HL-60 (cell line): ENCODE results near the gene DOCK1.

Experiments
- DNase-seq, 2 experiments: peaks; one replicate each; pipeline ENCODE4 v3.0.0-alpha.2; 2010 to 2020; ENCODE audit warnings: low read depth in 1 of 2, low spot score in 1 of 2
- H3K27ac ChIP-seq: fragments of 250-450 bp; sonication (Bioruptor Pico); replicated peaks from 2 replicates; pipeline ENCODE4 v1.5.1; 2020; ENCODE audit warnings: mild to moderate bottlenecking, moderate library complexity
- H3K27me3 ChIP-seq: fragments of 250-450 bp; sonication (Bioruptor Pico); 2 replicates; pipeline ENCODE4 v1.5.1; 2021; ENCODE audit warnings: mild to moderate bottlenecking, moderate library complexity; ENCODE audit not compliant: insufficient read depth, poor library complexity, severe bottlenecking
- H3K4me3 ChIP-seq: replicated peaks from 2 replicates; pipeline ENCODE4 v1.5.1; 2011; ENCODE audit warnings: mild to moderate bottlenecking, control low read depth, low read length; ENCODE audit not compliant: insufficient read depth
- CTCF ChIP-seq: IDR thresholded peaks from one replicate; pipeline ENCODE4 v1.5.1; 2011; ENCODE audit warnings: low read length, control low read depth, inconsistent platforms; ENCODE audit not compliant: insufficient read depth
- GABPA ChIP-seq: IDR thresholded peaks from 2 replicates; pipeline ENCODE4 v1.6.1; 2012; ENCODE audit warnings: low read depth
- POLR2AphosphoS5 ChIP-seq: IDR thresholded peaks from 2 replicates; pipeline ENCODE4 v1.6.1; 2012; ENCODE audit warnings: low read depth
- REST ChIP-seq: IDR thresholded peaks from 2 replicates; pipeline ENCODE4 v1.6.1; 2012; ENCODE audit warnings: low read depth; ENCODE audit not compliant: insufficient replicate concordance
- SPI1 ChIP-seq: IDR thresholded peaks from 2 replicates; pipeline ENCODE4 v1.6.1; 2012; ENCODE audit warnings: low read depth, mild to moderate bottlenecking, borderline replicate concordance

DOCK1 gene

GRCh38 chr10:127354992-127355391 is 449.8 kb downstream of the DOCK1 start:
- no peak overlapping the region for H3K4me3 ChIP-seq
- TF ChIP-seq REST (no peak), CTCF (no peak), POLR2AphosphoS5 (no peak), GABPA (no peak), SPI1 (no peak)
- H3K27me3 ChIP-seq = no peaks in the 10 kb centered on the region
- H3K27ac ChIP-seq = no peak overlapping the region
- DNase-seq = no peak

GRCh38 chr10:127356360-127356759 is 451.1 kb downstream of the DOCK1 start:
- no peak for TF ChIP-seq GABPA
- no peak for TF ChIP-seq SPI1
- no peak for TF ChIP-seq POLR2AphosphoS5
- TF ChIP-seq CTCF = no peak
- TF ChIP-seq REST = no peak
- H3K4me3 ChIP-seq = no peak overlapping the region
- no peaks in the 10 kb centered on the region for H3K27me3 ChIP-seq
- no peak for DNase-seq
- no peak overlapping the region for H3K27ac ChIP-seq

- no peak for DNase-seq
- TF ChIP-seq POLR2AphosphoS5 (no peak), CTCF (no peak), GABPA (no peak), REST (no peak), SPI1 (no peak)
- H3K4me3 ChIP-seq = no peak overlapping the region
- no peaks in the 10 kb centered on the region for H3K27me3 ChIP-seq
- no peak overlapping the region for H3K27ac ChIP-seq
Observed at GRCh38 chr10:127357265-127357664, 452.0 kb downstream of the DOCK1 start.
